ENCODE measurements around the gene LBHD1. TPM values are rescaled to one million over a fixed set of nuclear protein-coding genes. Genes with fewer than 3 reads are reported as not detected.
A peak's percentile ranks its signal among the peaks of the same experiment; 100 is the strongest.
"Not testable (repeated sequence)": the region's sequence is repeated elsewhere in the genome, so short reads cannot be mapped to it uniquely, and the experiment has no call there.

The LBHD1 gene
- total RNA-seq, 1 experiment from 2014 or later: 10.4 TPM

DNA sequence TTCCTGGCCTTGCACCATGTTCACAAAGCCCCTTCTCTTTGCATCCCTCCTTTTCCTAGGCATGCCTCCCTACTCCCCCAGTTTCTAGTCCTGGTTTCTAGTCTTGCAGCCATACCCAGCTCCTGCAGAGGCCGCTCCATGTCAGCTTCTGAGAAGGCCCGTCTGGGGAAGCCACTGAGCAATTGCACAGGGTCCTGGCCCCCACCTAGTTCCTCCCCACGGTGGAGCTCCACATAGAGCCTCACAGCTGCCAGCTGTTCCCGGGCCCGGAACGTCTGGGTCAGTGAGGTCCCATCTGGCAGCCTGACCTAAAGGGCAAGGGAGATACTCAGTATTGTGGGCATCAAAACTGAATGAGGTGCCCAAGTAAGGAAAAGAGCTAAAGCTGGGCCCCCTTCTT is 4.6 kb upstream of the LBHD1 start:
- WGBS (ENCODE audit: extremely low coverage, insufficient read length, low lambda C conversion rate): no CpG with 5 or more reads among the region's 6 CpGs
- Mint-ChIP-seq H3K27ac (peak overlapping the region in 2 of 3 experiments; percentile 31 to 63; a peak in 2 of 7 replicates), H3K27me3 (ENCODE audit: low read depth) (no peaks in the 10 kb centered on the region), H3K4me1 (peaks cover 17 to 30% of the 10 kb centered on the region in 2 experiments), H3K36me3 (ENCODE audit: insufficient read depth in 1 of 3, low read depth in 3 of 3) (peaks cover 17 to 49% (median 44%) of the 10 kb centered on the region in 3 experiments; a peak in 6 of 7 replicates), H3K9me3 (0 out of 5 replicates have a peak, but pooled peaks cover 0 to 2% of the 10 kb centered on the region in 2 experiments), H3K4me3 (peak overlapping the region in 1 of 2 experiments; percentile 85; a peak in 1 of 5 replicates)
- H4K20me1 ChIP-seq (ENCODE audit: control insufficient read depth, insufficient read depth, insufficient read length): no peaks in the 10 kb centered on the region
- DNase-seq: no peak
- no peak overlapping the region for H3K56ac ChIP-seq (ENCODE audit: insufficient read length, low read depth, low read length)
- no peak overlapping the region for H3K4me2 ChIP-seq (ENCODE audit: insufficient read depth, insufficient read length, low read length)
- no peak overlapping the region for H2BK120ac ChIP-seq (ENCODE audit: low read depth, low read length, poor library complexity, severe bottlenecking)
- no peak overlapping the region for H2BK20ac ChIP-seq (ENCODE audit: low read depth, low read length, poor library complexity, severe bottlenecking)
- H3K14ac ChIP-seq (ENCODE audit: insufficient read depth, low read length): no peak overlapping the region
- no peak overlapping the region for H3T11ph ChIP-seq (ENCODE audit: low read length)
- no peak overlapping the region for H2BK12ac ChIP-seq (ENCODE audit: insufficient read length, low read depth, low read length)
- H3K4me1 ChIP-seq (ENCODE audit: insufficient read depth, low read length): no peaks in the 10 kb centered on the region
- H3K9ac ChIP-seq (ENCODE audit: extremely low read depth, insufficient read length, low read length): no peak overlapping the region
- no peaks in the 10 kb centered on the region for H3K27me3 ChIP-seq (ENCODE audit: insufficient read depth, low read length)
- H3K18ac ChIP-seq (ENCODE audit: insufficient read length, low read depth, low read length): no peak overlapping the region
- no peak overlapping the region for H2BK5ac ChIP-seq (ENCODE audit: insufficient read length, low read length)
- no peak overlapping the region for H3K27ac ChIP-seq (ENCODE audit: insufficient read length, low read depth, low read length)
- no peak overlapping the region for H2AFZ ChIP-seq (ENCODE audit: low read length)
- no peaks in the 10 kb centered on the region for H3K79me2 ChIP-seq (ENCODE audit: insufficient read depth, low read length)
- no peak overlapping the region for H3K4ac ChIP-seq (ENCODE audit: low read depth, low read length)
- peaks cover 8% of the 10 kb centered on the region for H3K23me2 ChIP-seq (ENCODE audit: insufficient read length, low read depth, low read length, poor library complexity, severe bottlenecking)
- H3K79me1 ChIP-seq (ENCODE audit: insufficient read depth, low read depth, low read length, poor library complexity, severe bottlenecking): no peaks in the 10 kb centered on the region
- H2AK5ac ChIP-seq (ENCODE audit: insufficient read length, low read length): no peak overlapping the region
- no peaks in the 10 kb centered on the region for H3K9me3 ChIP-seq (ENCODE audit: control insufficient read depth, low read depth, low read length)
- H4K8ac ChIP-seq (replicated peaks; ENCODE audit: insufficient read length, low read depth, low read length): no peak overlapping the region
- 0 out of 3 replicates have a peak, but pooled peaks have one; percentile 14 for TF ChIP-seq CTCF (conservative IDR thresholded peaks at IDR 0.05)
- H3K23ac ChIP-seq (ENCODE audit: insufficient read length, low read depth, low read length): no peak overlapping the region
- no peak overlapping the region for H2BK15ac ChIP-seq (ENCODE audit: low read depth, low read length)
- no peak overlapping the region for H4K5ac ChIP-seq (ENCODE audit: insufficient read length, low read depth, low read length)
- no peak overlapping the region for H4K91ac ChIP-seq (ENCODE audit: insufficient read length, low read depth, low read length)

DNA sequence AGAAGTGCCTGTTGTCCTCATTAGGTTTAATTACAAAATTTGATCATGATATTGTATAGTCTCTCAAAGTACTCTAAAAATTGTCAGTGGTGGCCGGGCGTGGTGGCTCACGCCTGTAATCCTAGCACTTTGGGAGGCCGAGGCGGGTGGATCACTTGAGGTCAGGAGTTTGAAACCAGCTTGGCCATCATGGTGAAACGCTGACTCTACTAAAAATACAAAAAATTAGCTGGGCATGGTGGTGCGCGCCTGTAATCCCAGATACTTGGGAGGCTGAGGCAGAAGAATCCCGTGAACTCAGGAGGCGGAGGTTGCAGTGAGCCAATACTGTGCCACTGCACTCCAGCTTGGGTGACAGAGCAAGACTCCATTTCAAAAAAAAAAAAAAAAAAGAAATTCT is 3.3 kb upstream of the LBHD1 start:
- H3K36me3 Mint-ChIP-seq (ENCODE audit: insufficient read depth in 1 of 3, low read depth in 3 of 3): peaks cover 17 to 49% (median 44%) of the 10 kb centered on the region in 3 experiments; a peak in 6 of 7 replicates
- H3K4me1 ChIP-seq (ENCODE audit: insufficient read depth, low read length); H3K4me2 ChIP-seq (ENCODE audit: insufficient read depth, insufficient read length, low read length); H4K20me1 ChIP-seq (ENCODE audit: control insufficient read depth, insufficient read depth, insufficient read length); H4K91ac ChIP-seq (ENCODE audit: insufficient read length, low read depth, low read length); DNase-seq; H2BK12ac ChIP-seq (ENCODE audit: insufficient read length, low read depth, low read length); H4K5ac ChIP-seq (ENCODE audit: insufficient read length, low read depth, low read length); H3K9me3 ChIP-seq (ENCODE audit: control insufficient read depth, low read depth, low read length); H3T11ph ChIP-seq (ENCODE audit: low read length); H2AFZ ChIP-seq (ENCODE audit: low read length); H3K27ac Mint-ChIP-seq; H2BK20ac ChIP-seq (ENCODE audit: low read depth, low read length, poor library complexity, severe bottlenecking); H3K18ac ChIP-seq (ENCODE audit: insufficient read length, low read depth, low read length); H3K79me1 ChIP-seq (ENCODE audit: insufficient read depth, low read depth, low read length, poor library complexity, severe bottlenecking); H4K8ac ChIP-seq (replicated peaks; ENCODE audit: insufficient read length, low read depth, low read length); H3K27ac ChIP-seq (ENCODE audit: insufficient read length, low read depth, low read length); H2BK15ac ChIP-seq (ENCODE audit: low read depth, low read length); H3K9ac ChIP-seq (ENCODE audit: extremely low read depth, insufficient read length, low read length); H3K9me3 Mint-ChIP-seq; H3K4me3 Mint-ChIP-seq; H2BK5ac ChIP-seq (ENCODE audit: insufficient read length, low read length); H3K79me2 ChIP-seq (ENCODE audit: insufficient read depth, low read length); H3K14ac ChIP-seq (ENCODE audit: insufficient read depth, low read length); H2AK5ac ChIP-seq (ENCODE audit: insufficient read length, low read length); H2BK120ac ChIP-seq (ENCODE audit: low read depth, low read length, poor library complexity, severe bottlenecking); H3K27me3 Mint-ChIP-seq (ENCODE audit: low read depth); H3K27me3 ChIP-seq (ENCODE audit: insufficient read depth, low read length); H3K23ac ChIP-seq (ENCODE audit: insufficient read length, low read depth, low read length); H3K56ac ChIP-seq (ENCODE audit: insufficient read length, low read depth, low read length); H3K4ac ChIP-seq (ENCODE audit: low read depth, low read length): not testable (repeated sequence)
- H3K23me2 ChIP-seq (ENCODE audit: insufficient read length, low read depth, low read length, poor library complexity, severe bottlenecking): peaks cover 11% of the 10 kb centered on the region
- WGBS (ENCODE audit: extremely low coverage, insufficient read length, low lambda C conversion rate): no CpG with 5 or more reads among the region's 10 CpGs
- peaks cover 23 to 29% of the 10 kb centered on the region in 2 experiments for H3K4me1 Mint-ChIP-seq

Measured in H9 (cell line).